CD4-positive, alpha-beta T cell treated with Interleukin-21 for 1 hour (primary cell): ENCODE measurements around the gene IGSF9.
"Not testable (repeated sequence)": the region's sequence is repeated elsewhere in the genome, so short reads cannot be mapped to it uniquely, and the experiment has no call there.

ENCODE experiments used
- DNase-seq: peaks from one replicate; pipeline ENCODE4 v3.0.0-alpha.2; 2020

IGSF9 gene

GRCh38 chr1:159918352-159919200, 26.8 kb downstream of the IGSF9 start:
- no peak for DNase-seq

- DNase-seq, result no peak
Measured at GRCh38 chr1:159917533-159918351, 27.7 kb downstream of the IGSF9 start.

GRCh38 chr1:159916242-159917051, 29.0 kb downstream of the IGSF9 start:
- no peak for DNase-seq

GRCh38 chr1:159915571-159916241, 29.7 kb downstream of the IGSF9 start:
- DNase-seq, result no peak

- no peak for DNase-seq
Measured at GRCh38 chr1:159914252-159915018, 31.0 kb downstream of the IGSF9 start.

GRCh38 chr1:159913451-159914192, 31.8 kb downstream of the IGSF9 start:
- no peak for DNase-seq

GRCh38 chr1:159911326-159912070, 33.9 kb downstream of the IGSF9 start:
- DNase-seq, result no peak

- DNase-seq, result no peak
Measured at GRCh38 chr1:159908031-159908940, 37.1 kb downstream of the IGSF9 start.

- no peak for DNase-seq
Measured at GRCh38 chr1:159906960-159907359, 38.5 kb downstream of the IGSF9 start.

- DNase-seq, result not testable (repeated sequence)
Measured at GRCh38 chr1:159904036-159904435, 41.4 kb downstream of the IGSF9 start.

- no peak for DNase-seq
Measured at GRCh38 chr1:159902541-159902940, 42.9 kb downstream of the IGSF9 start.

GRCh38 chr1:159900755-159901360, 44.6 kb downstream of the IGSF9 start:
- no peak for DNase-seq

- DNase-seq, result peak; percentile 53
Measured at GRCh38 chr1:159900086-159900680, 45.2 kb downstream of the IGSF9 start, which contains the start of gene CFAP45. TSS of gene CFAP45 (minus strand) at chr1:159900165. CDS start at chr1:159900098, 67 bp downstream.

GRCh38 chr1:159899634-159900033, 45.8 kb downstream of the IGSF9 start:
- not testable (repeated sequence) for DNase-seq

GRCh38 chr1:159898527-159898926, 46.9 kb downstream of the IGSF9 start:
- no peak for DNase-seq

- DNase-seq, result peak; percentile 17
Measured at GRCh38 chr1:159897962-159898361, 47.5 kb downstream of the IGSF9 start.

GRCh38 chr1:159896546-159896930, 48.9 kb downstream of the IGSF9 start:
- DNase-seq, result no peak
